Stomach (tissue), 9 donors: Measurements from ENCODE around the gene NPAS3. TPM values are rescaled to one million over a fixed set of nuclear protein-coding genes. Genes with fewer than 3 reads are reported as not detected.

ENCODE experiments used
- DNase-seq, 2 donors: peaks; one replicate each; pipeline versions ENCODE4 v3.0.0 to v3.0.0-alpha.2; 2013 to 2019
- H3K27ac ChIP-seq, 5 donors: fragments of 200-600 bp in 4 of 5; sonication (generic) in 4 of 5; one replicate each; pipeline ENCODE4 v1.5.1; 2013 to 2019; ENCODE audit warnings: mild to moderate bottlenecking in 1 of 5, moderate library complexity in 1 of 5
- H3K27me3 ChIP-seq, 3 donors: fragments of 200-600 bp; sonication (generic); one replicate each; pipeline ENCODE4 v1.5.1; 2017 to 2019; ENCODE audit warnings: mixed run types in 1 of 3
- H3K36me3 ChIP-seq, 4 donors: fragments of 200-600 bp; sonication (generic); 1 replicate in 3 of 4; 2 replicates in 1 of 4; pipeline ENCODE4 v1.5.1; 2016 to 2019
- H3K4me1 ChIP-seq, 4 donors: fragments of 200-600 bp; sonication (generic); one replicate each; pipeline ENCODE4 v1.5.1; 2016 to 2019
- H3K4me3 ChIP-seq, 4 donors: fragments of 200-600 bp; sonication (generic) in 3 of 4; one replicate each; pipeline ENCODE4 v1.5.1; 2016 to 2019; ENCODE audit warnings: mild to moderate bottlenecking in 1 of 4
- H3K9me3 ChIP-seq, 4 donors: fragments of 200-600 bp; sonication (generic); one replicate each; pipeline ENCODE4 v1.5.1; 2016 to 2019
- CTCF ChIP-seq, 7 experiments: fragments of 450-650 bp in 4 of 7; fragments of 200-600 bp in 3 of 7; sonication (generic) in 3 of 7; IDR thresholded peaks; one replicate each; pipeline ENCODE4 v1.5.1; 2016 to 2019; ENCODE audit warnings: antibody characterized with exemption in 7 of 7, control low read depth in 2 of 7, mild to moderate bottlenecking in 1 of 7
- EP300 ChIP-seq: sonication (generic); formaldehyde crosslinking; IDR thresholded peaks from one replicate; pipeline ENCODE4 v1.6.1; 2017; ENCODE audit warnings: antibody characterized with exemption
- POLR2A ChIP-seq, 4 donors: fragments of 450-650 bp; IDR thresholded peaks; one replicate each; pipeline ENCODE4 v1.6.1; 2016; ENCODE audit warnings: antibody characterized with exemption in 4 of 4, control low read depth in 2 of 4, mild to moderate bottlenecking in 1 of 4, moderate library complexity in 1 of 4
- POLR2AphosphoS5 ChIP-seq, 3 donors: sonication (generic); formaldehyde crosslinking; IDR thresholded peaks; one replicate each; pipeline ENCODE4 v1.6.1; 2016; ENCODE audit warnings: antibody characterized with exemption in 3 of 3
- WGBS, 5 donors: extraction: QIAGEN DNeasy Blood & Tissue Kit in 3 of 5; methylation state at CpG; one replicate each; pipeline versions ENCODE4 v1.1.5 to v1.1.7; 2013 to 2018; 5-methylcytosine and 5-hydroxymethylcytosine counted together
- intact Hi-C: fragments of 100-400 bp; cut with DNase I; formaldehyde crosslinking; loops from one replicate; pipeline ENCODE4 v1.15.1; 2023; ENCODE audit warnings: low total_unique reads
- polyA plus RNA-seq, 3 donors: library from polyadenylated mRNA; stranded (reverse); fragments of 200-250 nt; gene quantifications; one replicate each; pipeline ENCODE4 v1.2.3, GENCODE V29; 2013
- total RNA-seq, 5 donors: library from RNA; depleted of rRNA; stranded (reverse); fragments of >200 nt; gene quantifications; one replicate each; pipeline versions ENCODE4 v1.1.0 to v1.2.3, GENCODE V29; 2014 to 2016
- donor health status: healthy with polysubstance abuse.
- donor health status: Bipolar disorder and iron deficiency.
- donor health status: healthy.

Gene NPAS3
- total and polyA plus RNA-seq, 8 donors, result under 0.01 to 7.9 (median 0.76) TPM; not detected in 1

- Histone ChIP-seq H3K27ac (no peak overlapping the region), H3K4me3 (no peak overlapping the region), H3K9me3 (no peaks in the 10 kb centered on the region), H3K27me3 (no peaks in the 10 kb centered on the region), H3K4me1 (peaks cover 0 to 8% (median 0%) of the 10 kb centered on the region in 4 donors), H3K36me3 (no peaks in the 10 kb centered on the region)
- WGBS, 5 donors, result 58 to 75% (median 61%) methylated on average over 3 of the region's 3 CpGs
- intact Hi-C loops, result no loop called here
- no peak for DNase-seq
- no peak for TF ChIP-seq POLR2AphosphoS5 (IDR thresholded peaks at IDR 0.05)
- TF ChIP-seq POLR2A (IDR thresholded peaks at IDR 0.05), result no peak
- no peak for TF ChIP-seq CTCF (IDR thresholded peaks at IDR 0.05)
- no peak for TF ChIP-seq EP300
Observed at GRCh38 chr14:33315217-33315616, 376.5 kb downstream of the NPAS3 start.

GRCh38 chr14:33315721-33316120 lies 377.0 kb downstream of the NPAS3 start:
- TF ChIP-seq POLR2AphosphoS5 (IDR thresholded peaks at IDR 0.05) (no peak), CTCF (IDR thresholded peaks at IDR 0.05) (no peak), POLR2A (IDR thresholded peaks at IDR 0.05) (no peak), EP300 (no peak)
- Histone ChIP-seq H3K27ac (no peak overlapping the region), H3K4me1 (peaks cover 0 to 8% (median 0%) of the 10 kb centered on the region in 4 donors), H3K4me3 (no peak overlapping the region), H3K36me3 (no peaks in the 10 kb centered on the region), H3K9me3 (no peaks in the 10 kb centered on the region), H3K27me3 (no peaks in the 10 kb centered on the region)
- no peak for DNase-seq
- intact Hi-C loops, result no loop called here
- 63 to 78% (median 72%) methylated on average over 2 of the region's 2 CpGs for WGBS, 5 donors

- DNase-seq, result no peak
- H3K27ac ChIP-seq, result no peak overlapping the region
- no peaks in the 10 kb centered on the region for H3K27me3 ChIP-seq
- H3K4me3 ChIP-seq, result no peak overlapping the region
- H3K36me3 ChIP-seq, result no peaks in the 10 kb centered on the region
- intact Hi-C loops, result no loop called here
- 75 to 87% (median 84%) methylated on average over 5 of the region's 5 CpGs for WGBS, 5 donors
- H3K9me3 ChIP-seq, result no peaks in the 10 kb centered on the region
- peaks cover 0 to 8% (median 0%) of the 10 kb centered on the region in 4 donors for H3K4me1 ChIP-seq
- TF ChIP-seq POLR2A (IDR thresholded peaks at IDR 0.05) (no peak), CTCF (IDR thresholded peaks at IDR 0.05) (no peak), EP300 (no peak), POLR2AphosphoS5 (IDR thresholded peaks at IDR 0.05) (no peak)
Observed at GRCh38 chr14:33317675-33318074, 379.0 kb downstream of the NPAS3 start.

GRCh38 chr14:33323979-33324378 lies 385.3 kb downstream of the NPAS3 start:
- DNase-seq, result no peak
- Histone ChIP-seq H3K4me1 (no peaks in the 10 kb centered on the region), H3K27me3 (no peaks in the 10 kb centered on the region), H3K36me3 (no peaks in the 10 kb centered on the region), H3K27ac (no peak overlapping the region), H3K9me3 (no peaks in the 10 kb centered on the region), H3K4me3 (no peak overlapping the region)
- TF ChIP-seq EP300, result no peak
- no peak for TF ChIP-seq CTCF (IDR thresholded peaks at IDR 0.05)
- no peak for TF ChIP-seq POLR2AphosphoS5 (IDR thresholded peaks at IDR 0.05)
- no peak for TF ChIP-seq POLR2A (IDR thresholded peaks at IDR 0.05)
- intact Hi-C loops, result no loop called here
- WGBS, 5 donors, result 88 to 92% (median 90%) methylated on average over 7 of the region's 7 CpGs
